IMR-90 (cell line): Measurements from ENCODE around the gene ZNF555. TPM values are rescaled to one million over a fixed set of nuclear protein-coding genes. Genes with fewer than 3 reads are reported as not detected.

ENCODE experiments used
- ATAC-seq: fragments of 200-7000 bp; cut with Tn5 transposase; 2 replicates; pipeline ENCODE4 v1.9.1; 2020; ENCODE audit warnings: low read depth, mild to moderate bottlenecking, moderate library complexity
- Bru-seq: library from RNA; stranded (reverse); fragments of 400-500 nt; gene quantifications from one replicate; lab custom pipeline; 2021; lab: Mats Ljungman, UMichigan
- BruChase-seq, 2 experiments: library from RNA; stranded (reverse); fragments of 400-500 nt; gene quantifications; one replicate each; lab custom pipeline; 2021; lab: Mats Ljungman, UMichigan
- BruUV-seq: library from RNA; stranded (reverse); fragments of 400-500 nt; replicated peaks from 2 replicates; lab custom pipeline; 2021; lab: Mats Ljungman, UMichigan
- CTCF ChIA-PET: fragments of 300-600 bp; formaldehyde crosslinking; extraction: SDS; loops from one replicate; lab custom pipeline; 2021; ENCODE audit warnings: antibody characterized with exemption; lab: Yijun Ruan, JAX
- POLR2A ChIA-PET: fragments of 300-600 bp; sonication (Branson Sonifier 250); formaldehyde crosslinking; loops from one replicate; lab custom pipeline; 2022; ENCODE audit warnings: antibody characterized with exemption; ENCODE audit not compliant: unreplicated experiment; lab: Charles Lee
- DNase-seq: peaks from one replicate; pipeline ENCODE4 v3.0.0; 2013
- H2AFZ ChIP-seq: replicated peaks from 2 replicates; pipeline ENCODE3; 2013; ENCODE audit warnings: low read length, mild to moderate bottlenecking; ENCODE audit not compliant: poor library complexity
- H2AK5ac ChIP-seq: 2 replicates; pipeline ENCODE4 v1.6.1; 2013; ENCODE audit warnings: low read depth, low read length, inconsistent platforms
- H2AK9ac ChIP-seq: replicated peaks from 2 replicates; pipeline ENCODE3; 2013; ENCODE audit warnings: mild to moderate bottlenecking, low read depth, low read length, moderate library complexity; ENCODE audit not compliant: poor library complexity
- H2BK120ac ChIP-seq: 2 replicates; pipeline ENCODE4 v1.6.1; 2013; ENCODE audit warnings: low read depth, low read length, inconsistent platforms
- H2BK15ac ChIP-seq: 3 replicates; pipeline ENCODE4 v1.6.1; 2013; ENCODE audit warnings: low read depth, low read length, inconsistent platforms
- H2BK20ac ChIP-seq: 2 replicates; pipeline ENCODE4 v1.6.1; 2013; ENCODE audit warnings: low read depth, mild to moderate bottlenecking, inconsistent platforms, low read length, moderate library complexity
- H2BK5ac ChIP-seq: 2 replicates; pipeline ENCODE4 v1.6.1; 2013; ENCODE audit warnings: mild to moderate bottlenecking, low read depth, low read length, inconsistent platforms; ENCODE audit not compliant: poor library complexity, severe bottlenecking
- H3K14ac ChIP-seq: replicated peaks from 2 replicates; pipeline ENCODE4 v1.6.1; 2013; ENCODE audit warnings: low read depth, low read length, inconsistent platforms
- H3K18ac ChIP-seq: 2 replicates; pipeline ENCODE4 v1.6.1; 2013; ENCODE audit warnings: low read depth, low read length, control low read depth
- H3K23ac ChIP-seq: 2 replicates; pipeline ENCODE4 v1.6.1; 2013; ENCODE audit warnings: low read depth, low read length, inconsistent platforms
- H3K27ac ChIP-seq: 2 replicates; pipeline ENCODE4 v1.5.1; 2013; ENCODE audit warnings: mild to moderate bottlenecking, control low read depth, low read length; ENCODE audit not compliant: insufficient read depth
- H3K27me3 ChIP-seq: 2 replicates; pipeline ENCODE4 v1.6.1; 2013; ENCODE audit warnings: low read length; ENCODE audit not compliant: control insufficient read depth, insufficient read depth
- H3K36me3 ChIP-seq: 2 replicates; pipeline ENCODE4 v1.6.1; 2013; ENCODE audit warnings: low read length, mixed read lengths; ENCODE audit not compliant: control insufficient read depth, insufficient read depth
- H3K4ac ChIP-seq: 2 replicates; pipeline ENCODE4 v1.6.1; 2013; ENCODE audit warnings: low read depth, low read length, inconsistent platforms
- H3K4me1 ChIP-seq: 2 replicates; pipeline ENCODE4 v1.6.1; 2013; ENCODE audit warnings: low read length, mixed read lengths; ENCODE audit not compliant: control insufficient read depth, insufficient read depth
- H3K4me2 ChIP-seq: 2 replicates; pipeline ENCODE4 v1.6.1; 2013; ENCODE audit warnings: low read depth, mild to moderate bottlenecking, control low read depth, low read length, moderate library complexity
- H3K4me3 ChIP-seq: 2 replicates; pipeline ENCODE4 v1.5.1; 2013; ENCODE audit warnings: low read depth, mild to moderate bottlenecking, control low read depth, low read length, moderate library complexity; ENCODE audit not compliant: insufficient read depth
- H3K56ac ChIP-seq: 2 replicates; pipeline ENCODE4 v1.6.1; 2013; ENCODE audit warnings: low read length, inconsistent platforms; ENCODE audit not compliant: insufficient read depth; ENCODE audit errors: extremely low read depth
- H3K79me1 ChIP-seq, 2 experiments: 2 replicates each; pipeline ENCODE4 v1.6.1; 2013; ENCODE audit warnings: low read length in 2 of 2, inconsistent platforms in 1 of 2, low read depth in 1 of 2
- H3K9ac ChIP-seq: 2 replicates; pipeline ENCODE4 v1.6.1; 2013; ENCODE audit warnings: low read depth, low read length, control low read depth
- H3K9me1 ChIP-seq: 2 replicates; pipeline ENCODE4 v1.6.1; 2013; ENCODE audit warnings: low read length, inconsistent platforms; ENCODE audit not compliant: insufficient read depth
- H3K9me3 ChIP-seq: 2 replicates; pipeline ENCODE4 v1.6.1; 2013; ENCODE audit warnings: low read length; ENCODE audit not compliant: control insufficient read depth, insufficient read depth
- H4K20me1 ChIP-seq: 2 replicates; pipeline ENCODE4 v1.6.1; 2013; ENCODE audit warnings: low read length, inconsistent platforms; ENCODE audit not compliant: insufficient read depth
- H4K5ac ChIP-seq: 2 replicates; pipeline ENCODE4 v1.6.1; 2013; ENCODE audit warnings: mild to moderate bottlenecking, low read depth, low read length, control low read depth
- H4K8ac ChIP-seq, 2 experiments: 2 replicates each; pipeline ENCODE4 v1.6.1; 2013; ENCODE audit warnings: low read depth in 2 of 2, low read length in 2 of 2, control low read depth in 1 of 2, inconsistent platforms in 1 of 2
- H4K91ac ChIP-seq: 2 replicates; pipeline ENCODE4 v1.6.1; 2013; ENCODE audit warnings: low read depth, low read length, inconsistent platforms; ENCODE audit not compliant: insufficient read depth
- BHLHE40 ChIP-seq: fragments of 150-350 bp; IDR thresholded peaks from 2 replicates; pipeline ENCODE4 v1.6.1; 2016; ENCODE audit warnings: mild to moderate bottlenecking, low read depth, low read length
- CHD1 ChIP-seq: IDR thresholded peaks from 2 replicates; pipeline ENCODE4 v1.6.1; 2012; ENCODE audit warnings: low read depth, low read length, improper control_type of control experiment
- FOS ChIP-seq: fragments of 150-350 bp; IDR thresholded peaks from 2 replicates; pipeline ENCODE4 v1.6.1; 2016; ENCODE audit warnings: low read depth, low read length
- MAFK ChIP-seq: IDR thresholded peaks from 2 replicates; pipeline ENCODE4 v1.6.1; 2012; ENCODE audit warnings: low read depth, low read length, improper control_type of control experiment
- MAZ ChIP-seq: IDR thresholded peaks from 2 replicates; pipeline ENCODE4 v1.6.1; 2012; ENCODE audit warnings: low read depth, mild to moderate bottlenecking, low read length, improper control_type of control experiment, moderate library complexity, borderline replicate concordance
- MXI1 ChIP-seq: IDR thresholded peaks from 2 replicates; pipeline ENCODE4 v1.6.1; 2012; ENCODE audit warnings: low read depth, mild to moderate bottlenecking, low read length, moderate library complexity, borderline replicate concordance
- NFE2L2 ChIP-seq: fragments of 150-350 bp; IDR thresholded peaks from 2 replicates; pipeline ENCODE4 v1.6.1; 2016; ENCODE audit warnings: low read depth, mild to moderate bottlenecking, low read length
- RCOR1 ChIP-seq: IDR thresholded peaks from 2 replicates; pipeline ENCODE4 v1.6.1; 2012; ENCODE audit warnings: mild to moderate bottlenecking, low read length, improper control_type of control experiment; ENCODE audit not compliant: insufficient replicate concordance
- RFX5 ChIP-seq: IDR thresholded peaks from 2 replicates; pipeline ENCODE4 v1.8.0; 2012; ENCODE audit warnings: low read depth, mild to moderate bottlenecking, low read length, moderate library complexity
- SMC3 ChIP-seq: fragments of 150-350 bp; IDR thresholded peaks from 2 replicates; pipeline ENCODE4 v1.6.1; 2016; ENCODE audit warnings: low read depth, mild to moderate bottlenecking, antibody characterized with exemption, low read length, moderate library complexity
- WGBS, 2 experiments: methylation state at CpG; one replicate each; pipeline versions ENCODE4 v1.1.5 to v1.1.7; 2013; ENCODE audit warnings: missing lambda C conversion rate in 2 of 2; ENCODE audit not compliant: insufficient read length in 1 of 2; ENCODE audit errors: extremely low coverage in 2 of 2; 5-methylcytosine and 5-hydroxymethylcytosine counted together
- dilution Hi-C: fragments of 300-500 bp; cut with HindIII; formaldehyde crosslinking; loops from one replicate; pipeline ENCODE4 v1.14.3; 2018; ENCODE audit warnings: low sequenced_read_pairs; ENCODE audit not compliant: unreplicated experiment
- in situ Hi-C: fragments of 300-500 bp; cut with MboI; formaldehyde crosslinking; loops from 3 replicates; pipeline ENCODE4 v1.14.3; 2019; ENCODE audit warnings: low sequenced_read_pairs, inconsistent platforms, mixed read lengths
- intact Hi-C: fragments of 100-400 bp; cut with micrococcal nuclease; formaldehyde crosslinking; loops from 2 replicates; pipeline ENCODE4 v1.10.0; 2022
- long read RNA-seq: library from polyadenylated mRNA; unstranded; transcript quantifications from one replicate; pipeline ENCODE4 v2.0.0, GENCODE V29; 2021; ENCODE audit not compliant: unreplicated experiment
- polyA plus RNA-seq, 3 experiments: library from polyadenylated mRNA; depleted of rRNA; stranded (reverse); fragments of >200 nt; gene quantifications; 2 replicates each; pipeline ENCODE4 v1.2.3, GENCODE V29; 2012; ENCODE audit warnings: low replicate concordance in 1 of 3
- total RNA-seq: library from RNA; depleted of rRNA; stranded (reverse); fragments of >200 nt; gene quantifications from 2 replicates; pipeline ENCODE4 v1.2.3, GENCODE V29; 2012; rRNA removed
- TF ChIP-seq, protein P1 (sequence below): fragments of 150-350 bp; IDR thresholded peaks from 2 replicates; pipeline ENCODE4 v1.6.1; 2017; ENCODE audit warnings: mild to moderate bottlenecking, antibody characterized with exemption, low read length, low read depth
- TF ChIP-seq, protein P2 (sequence below): fragments of 150-350 bp; IDR thresholded peaks from 2 replicates; pipeline ENCODE4 v1.6.1; 2016; ENCODE audit warnings: low read depth, mild to moderate bottlenecking, low read length, moderate library complexity, borderline replicate concordance

Gene ZNF555
- 6.4 and 9.7 TPM in 2 replicates for total RNA-seq
- polyA plus RNA-seq (2012; rRNA removed): 1.6 and 2.8 TPM in 2 replicates
- 0.31 and 0.58 TPM in 2 replicates for polyA plus RNA-seq (2012; cell fraction: cytosol; rRNA removed)
- 0.36 and 2.9 TPM in 2 replicates for polyA plus RNA-seq (2012; cell fraction: nucleus; rRNA removed; ENCODE audit: low replicate concordance)
- percentile 53 among the genes with signal in this experiment for Bru-seq, nascent RNA
- BruChase-seq, experiment 1, labeled RNA remaining after a 6-hour chase: percentile 53 among the genes with signal in this experiment
- BruChase-seq, experiment 2, labeled RNA remaining after a 2-hour chase: percentile 57 among the genes with signal in this experiment
- long read RNA-seq, full-length matches to known transcripts: 9 of 14 reads
- long read RNA-seq, partial matches to known transcripts: 0 of 14 reads
- long read RNA-seq, other reads (novel, unspliced or antisense): 5 of 14 reads

DNA sequence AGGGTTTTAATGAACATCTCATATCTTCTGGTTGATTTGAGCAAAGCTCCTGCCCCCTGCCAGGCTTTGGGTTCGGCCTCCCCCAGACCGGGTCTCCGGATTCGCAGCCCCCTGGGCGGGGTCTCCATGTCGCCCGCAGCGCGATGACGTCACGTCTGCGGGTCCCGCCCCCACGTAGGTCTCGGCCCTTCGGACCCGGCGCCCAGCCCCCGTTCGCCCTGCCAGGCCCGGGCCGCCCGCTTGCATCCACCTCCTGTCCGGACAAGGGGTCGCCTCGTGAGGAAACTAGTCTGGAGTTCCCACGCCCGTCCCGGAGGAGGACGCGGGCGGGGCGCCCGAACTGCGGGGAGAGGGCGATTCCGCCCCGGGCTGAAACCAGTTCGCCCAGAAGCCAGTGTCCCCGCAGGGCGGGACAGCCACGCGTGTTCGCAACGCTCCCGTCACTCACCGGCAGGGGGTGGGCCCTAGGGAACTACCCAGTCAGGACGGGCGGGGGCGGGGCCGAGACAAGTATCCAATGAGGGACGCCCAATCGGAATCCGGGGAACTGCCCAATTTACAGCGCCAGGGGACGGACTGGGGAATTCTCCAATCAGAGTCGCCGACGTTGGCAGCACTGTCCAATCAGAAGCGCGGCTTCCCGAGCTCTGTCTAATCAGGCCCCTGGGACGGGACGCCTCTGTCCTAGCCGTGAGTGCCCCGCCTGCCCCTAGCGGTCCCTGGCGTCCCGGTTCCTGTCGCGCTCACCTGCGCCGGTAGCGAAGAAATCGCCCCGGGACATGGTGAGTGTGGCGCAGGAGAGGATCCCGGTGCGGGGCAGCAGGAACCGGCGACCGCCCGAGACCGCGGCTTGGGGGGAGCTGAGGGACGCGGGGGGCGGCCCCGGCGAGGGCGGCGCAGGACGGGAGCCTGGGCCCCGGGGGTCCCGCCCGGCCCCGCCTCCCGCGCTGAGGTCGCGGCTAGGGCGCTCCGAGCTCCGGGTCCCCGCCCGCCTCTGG is at the start of gene ZNF555:
ZNF555 (plus strand) TSS at position 682 of the 998 bp plus-strand sequence; CDS start at position 780, 98 bp downstream.
- ATAC-seq (peak; percentile 97), DNase-seq (peak; percentile 98)
- intact Hi-C loops: no loop called here
- peaks cover 21% of the 10 kb centered on the region for H3K9me3 ChIP-seq
- 0 out of 2 replicates have a peak within 1 kb of the TSS, but pooled peaks have one; percentile 33 for H2AK5ac ChIP-seq
- no peak within 1 kb of the TSS for H2BK15ac ChIP-seq
- WGBS, 2 experiments: 0% methylated on average over 47 of the region's 106 CpGs; no CpG with 5 or more reads in 1 of the 2 experiments
- H4K91ac ChIP-seq: peak within 1 kb of the TSS; percentile 81; the same call in 1 of the 2 replicates
- H3K4ac ChIP-seq: peak within 1 kb of the TSS; percentile 87
- peaks cover 22 to 38% of the 10 kb centered on the region in 2 experiments for H3K79me1 ChIP-seq
- H3K9ac ChIP-seq: peak within 1 kb of the TSS; percentile 67
- H2AK9ac ChIP-seq: peak within 1 kb of the TSS; percentile 96
- H3K18ac ChIP-seq: peak within 1 kb of the TSS; percentile 40; the same call in 1 of the 2 replicates
- peak within 1 kb of the TSS; percentile 94 for H2BK5ac ChIP-seq
- no peaks in the 10 kb centered on the region for H3K27me3 ChIP-seq
- H3K36me3 ChIP-seq: peaks cover 7% of the 10 kb centered on the region
- H3K4me3 ChIP-seq: peak within 1 kb of the TSS; percentile 98
- peak within 1 kb of the TSS; percentile 20; the same call in 1 of the 2 replicates for H3K56ac ChIP-seq
- peak within 1 kb of the TSS; percentile 45; the same call in 1 of the 2 replicates for H3K23ac ChIP-seq
- no peaks in the 10 kb centered on the region for H4K20me1 ChIP-seq
- dilution Hi-C loops: no loop called here
- H2BK120ac ChIP-seq: peak within 1 kb of the TSS; percentile 19; the same call in 1 of the 2 replicates
- peak within 1 kb of the TSS; percentile 100 for H2AFZ ChIP-seq
- ChIA-PET CTCF (interaction anchor here (0.8 to 1.2 kb wide), 3 partner anchors 46 to 117 kb away, joined by 3 to 4 read pairs (median 3); no protein-coding TSS in a partner anchor), POLR2A (no interaction called here)
- peak within 1 kb of the TSS; percentile 89 for H4K5ac ChIP-seq
- no peak within 1 kb of the TSS for H2BK20ac ChIP-seq
- no TSS peak for BruUV-seq
- H3K4me2 ChIP-seq: peak within 1 kb of the TSS; percentile 100
- H4K8ac ChIP-seq: peak within 1 kb of the TSS; percentile 94
- H3K4me1 ChIP-seq: peaks cover 3% of the 10 kb centered on the region
- H3K27ac ChIP-seq: peak within 1 kb of the TSS; percentile 80
- peak within 1 kb of the TSS; percentile 93 for H3K14ac ChIP-seq
- in situ Hi-C loops: no loop called here
- no peaks in the 10 kb centered on the region for H3K9me1 ChIP-seq
- no peak for TF ChIP-seq RCOR1
- no peak for TF ChIP-seq CHD1
- no peak for TF ChIP-seq SMC3
- peak; percentile 48; the same call in 1 of the 2 replicates for TF ChIP-seq MAZ
- TF ChIP-seq MXI1: no peak
- no peak for TF ChIP-seq BHLHE40
- TF ChIP-seq MAFK: no peak
- TF ChIP-seq, protein P1, sequence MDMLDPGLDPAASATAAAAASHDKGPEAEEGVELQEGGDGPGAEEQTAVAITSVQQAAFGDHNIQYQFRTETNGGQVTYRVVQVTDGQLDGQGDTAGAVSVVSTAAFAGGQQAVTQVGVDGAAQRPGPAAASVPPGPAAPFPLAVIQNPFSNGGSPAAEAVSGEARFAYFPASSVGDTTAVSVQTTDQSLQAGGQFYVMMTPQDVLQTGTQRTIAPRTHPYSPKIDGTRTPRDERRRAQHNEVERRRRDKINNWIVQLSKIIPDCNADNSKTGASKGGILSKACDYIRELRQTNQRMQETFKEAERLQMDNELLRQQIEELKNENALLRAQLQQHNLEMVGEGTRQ: no peak
- TF ChIP-seq, protein P2, sequence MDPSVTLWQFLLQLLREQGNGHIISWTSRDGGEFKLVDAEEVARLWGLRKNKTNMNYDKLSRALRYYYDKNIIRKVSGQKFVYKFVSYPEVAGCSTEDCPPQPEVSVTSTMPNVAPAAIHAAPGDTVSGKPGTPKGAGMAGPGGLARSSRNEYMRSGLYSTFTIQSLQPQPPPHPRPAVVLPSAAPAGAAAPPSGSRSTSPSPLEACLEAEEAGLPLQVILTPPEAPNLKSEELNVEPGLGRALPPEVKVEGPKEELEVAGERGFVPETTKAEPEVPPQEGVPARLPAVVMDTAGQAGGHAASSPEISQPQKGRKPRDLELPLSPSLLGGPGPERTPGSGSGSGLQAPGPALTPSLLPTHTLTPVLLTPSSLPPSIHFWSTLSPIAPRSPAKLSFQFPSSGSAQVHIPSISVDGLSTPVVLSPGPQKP: no peak
- no peak for TF ChIP-seq NFE2L2
- TF ChIP-seq RFX5: no peak
- peak; percentile 76; the same call in 1 of the 2 replicates for TF ChIP-seq FOS
